SJCRH30 (cell line): ENCODE data around the gene CCDC183. TPM values are rescaled to one million over a fixed set of nuclear protein-coding genes. Genes with fewer than 3 reads are reported as not detected.
A peak's percentile ranks its signal among the peaks of the same experiment; 100 is the strongest.
"Not testable (repeated sequence)": the region's sequence is repeated elsewhere in the genome, so short reads cannot be mapped to it uniquely, and the experiment has no call there.

Experiments
- DNase-seq, 2 experiments: peaks; one replicate each; pipeline ENCODE4 v3.0.0-alpha.2; 2015 to 2020
- H3K27ac ChIP-seq: fragments of 250-450 bp; sonication (Bioruptor Pico); 2 replicates; pipeline ENCODE4 v1.5.1; 2020; ENCODE audit warnings: mild to moderate bottlenecking, moderate library complexity
- H3K27me3 ChIP-seq: fragments of 250-450 bp; sonication (Bioruptor Pico); 2 replicates; pipeline ENCODE4 v1.5.1; 2020; ENCODE audit warnings: mild to moderate bottlenecking, moderate library complexity
- H3K36me3 ChIP-seq: fragments of 250-450 bp; sonication (Bioruptor Pico); 2 replicates; pipeline ENCODE4 v1.5.1; 2020; ENCODE audit warnings: mild to moderate bottlenecking, moderate library complexity
- H3K4me1 ChIP-seq: fragments of 250-450 bp; sonication (Bioruptor Pico); 2 replicates; pipeline ENCODE4 v1.5.1; 2020; ENCODE audit warnings: mild to moderate bottlenecking, moderate library complexity
- H3K4me3 ChIP-seq: fragments of 250-450 bp; sonication (Bioruptor Pico); 2 replicates; pipeline ENCODE4 v1.5.1; 2020; ENCODE audit warnings: mild to moderate bottlenecking, moderate library complexity
- H3K9me3 ChIP-seq: fragments of 250-450 bp; sonication (Bioruptor Pico); replicated peaks from 2 replicates; pipeline ENCODE4 v1.5.1; 2020; ENCODE audit warnings: mild to moderate bottlenecking, moderate library complexity
- total RNA-seq: library from RNA; depleted of rRNA; stranded (reverse); fragments of >200 nt; shearing (Covaris generic); gene quantifications from 2 replicates; pipeline ENCODE4 v1.2.3, GENCODE V29; 2014

The CCDC183 gene
- total RNA-seq, 1 experiment from 2014 or later = 0.14 TPM

- Histone ChIP-seq H3K4me1 (peaks cover 18% of the 10 kb centered on the region), H3K27ac (no peak overlapping the region), H3K36me3 (peaks cover 8% of the 10 kb centered on the region), H3K9me3 (no peaks in the 10 kb centered on the region), H3K27me3 (no peaks in the 10 kb centered on the region), H3K4me3 (no peak overlapping the region)
- no peak for DNase-seq
These were observed 41.2 kb downstream of the CCDC183 start for GRCh38 chr9:136837146-136837855.

- not testable (repeated sequence) for H3K27ac ChIP-seq, H3K9me3 ChIP-seq, H3K36me3 ChIP-seq, H3K4me3 ChIP-seq, DNase-seq, H3K27me3 ChIP-seq
- H3K4me1 ChIP-seq = peaks cover 20% of the 10 kb centered on the region
These were observed 41.7 kb downstream of the CCDC183 start for GRCh38 chr9:136837856-136838277.

GRCh38 chr9:136838314-136839228 lies 42.4 kb downstream of the CCDC183 start:
- DNase-seq = no peak
- H3K4me1 ChIP-seq = peaks cover 24% of the 10 kb centered on the region
- H3K27ac ChIP-seq = no peak overlapping the region
- no peaks in the 10 kb centered on the region for H3K27me3 ChIP-seq
- H3K36me3 ChIP-seq = 0 out of 2 replicates have a peak, but pooled peaks cover 4% of the 10 kb centered on the region
- no peaks in the 10 kb centered on the region for H3K9me3 ChIP-seq
- no peak overlapping the region for H3K4me3 ChIP-seq

GRCh38 chr9:136839229-136840139 lies 43.3 kb downstream of the CCDC183 start:
- Histone ChIP-seq H3K4me1 (peaks cover 24% of the 10 kb centered on the region), H3K36me3 (no peaks in the 10 kb centered on the region), H3K27me3 (no peaks in the 10 kb centered on the region), H3K27ac (no peak overlapping the region), H3K9me3 (no peaks in the 10 kb centered on the region), H3K4me3 (no peak overlapping the region)
- DNase-seq = no peak

GRCh38 chr9:136840140-136840876 lies 44.2 kb downstream of the CCDC183 start:
- Histone ChIP-seq H3K4me1 (peaks cover 24% of the 10 kb centered on the region), H3K36me3 (no peaks in the 10 kb centered on the region), H3K27ac (no peak overlapping the region), H3K4me3 (no peak overlapping the region), H3K9me3 (no peaks in the 10 kb centered on the region), H3K27me3 (no peaks in the 10 kb centered on the region)
- DNase-seq = no peak

GRCh38 chr9:136840877-136841645 lies 44.9 kb downstream of the CCDC183 start:
- no peak overlapping the region for H3K4me3 ChIP-seq
- H3K27me3 ChIP-seq = no peaks in the 10 kb centered on the region
- H3K9me3 ChIP-seq = no peaks in the 10 kb centered on the region
- peaks cover 24% of the 10 kb centered on the region for H3K4me1 ChIP-seq
- H3K27ac ChIP-seq = 0 out of 2 replicates have a peak overlapping the region, but pooled peaks have one; percentile 4
- DNase-seq = peak; percentile 85 to 90
- H3K36me3 ChIP-seq = no peaks in the 10 kb centered on the region

- H3K4me3 ChIP-seq = peak overlapping the region; percentile 54
- H3K9me3 ChIP-seq, H3K27ac ChIP-seq, DNase-seq, H3K27me3 ChIP-seq, H3K36me3 ChIP-seq: not testable (repeated sequence)
- H3K4me1 ChIP-seq = peaks cover 24% of the 10 kb centered on the region
These were observed 45.7 kb downstream of the CCDC183 start for GRCh38 chr9:136841646-136842379.

GRCh38 chr9:136842380-136842948 lies 46.3 kb downstream of the CCDC183 start, which contains the start of gene AJM1:
AJM1 (plus strand) TSS chr9:136842478; CDS start chr9:136844415, 1,937 bp downstream.
- peak; percentile 85 to 91 for DNase-seq
- not testable (repeated sequence) for H3K27me3 ChIP-seq, H3K27ac ChIP-seq

GRCh38 chr9:136843159-136843800 lies 47.1 kb downstream of the CCDC183 start:
- not testable (repeated sequence) for H3K27ac ChIP-seq
- H3K4me1 ChIP-seq = peaks cover 24% of the 10 kb centered on the region

More at GRCh38 chr9:136842380-136842948, 46.3 kb downstream of the CCDC183 start, which contains the start of gene AJM1:
- not testable (repeated sequence) for H3K9me3 ChIP-seq, H3K36me3 ChIP-seq
- peaks cover 24% of the 10 kb centered on the region for H3K4me1 ChIP-seq
- peak within 1 kb of the TSS; percentile 54 for H3K4me3 ChIP-seq

GRCh38 chr9:136843801-136844740 lies 47.9 kb downstream of the CCDC183 start:
- not testable (repeated sequence) for H3K27me3 ChIP-seq, H3K4me3 ChIP-seq, H3K27ac ChIP-seq, H3K36me3 ChIP-seq, H3K9me3 ChIP-seq
- DNase-seq = peak in 1 of 2 experiments; percentile 48
- peaks cover 24% of the 10 kb centered on the region for H3K4me1 ChIP-seq

More at GRCh38 chr9:136843159-136843800, 47.1 kb downstream of the CCDC183 start:
- not testable (repeated sequence) for H3K4me3 ChIP-seq, H3K27me3 ChIP-seq, DNase-seq, H3K36me3 ChIP-seq, H3K9me3 ChIP-seq

- Histone ChIP-seq H3K9me3 (no peaks in the 10 kb centered on the region), H3K27ac (no peak overlapping the region), H3K4me1 (peaks cover 24% of the 10 kb centered on the region), H3K27me3 (no peaks in the 10 kb centered on the region), H3K4me3 (no peak overlapping the region), H3K36me3 (no peaks in the 10 kb centered on the region)
- DNase-seq = no peak
These were observed 48.8 kb downstream of the CCDC183 start for GRCh38 chr9:136844761-136845464.
